ENCODE data around the gene B4GAT1.
"Not testable (repeated sequence)": the region's sequence is repeated elsewhere in the genome, so short reads cannot be mapped to it uniquely, and the experiment has no call there.

The B4GAT1 gene

DNA sequence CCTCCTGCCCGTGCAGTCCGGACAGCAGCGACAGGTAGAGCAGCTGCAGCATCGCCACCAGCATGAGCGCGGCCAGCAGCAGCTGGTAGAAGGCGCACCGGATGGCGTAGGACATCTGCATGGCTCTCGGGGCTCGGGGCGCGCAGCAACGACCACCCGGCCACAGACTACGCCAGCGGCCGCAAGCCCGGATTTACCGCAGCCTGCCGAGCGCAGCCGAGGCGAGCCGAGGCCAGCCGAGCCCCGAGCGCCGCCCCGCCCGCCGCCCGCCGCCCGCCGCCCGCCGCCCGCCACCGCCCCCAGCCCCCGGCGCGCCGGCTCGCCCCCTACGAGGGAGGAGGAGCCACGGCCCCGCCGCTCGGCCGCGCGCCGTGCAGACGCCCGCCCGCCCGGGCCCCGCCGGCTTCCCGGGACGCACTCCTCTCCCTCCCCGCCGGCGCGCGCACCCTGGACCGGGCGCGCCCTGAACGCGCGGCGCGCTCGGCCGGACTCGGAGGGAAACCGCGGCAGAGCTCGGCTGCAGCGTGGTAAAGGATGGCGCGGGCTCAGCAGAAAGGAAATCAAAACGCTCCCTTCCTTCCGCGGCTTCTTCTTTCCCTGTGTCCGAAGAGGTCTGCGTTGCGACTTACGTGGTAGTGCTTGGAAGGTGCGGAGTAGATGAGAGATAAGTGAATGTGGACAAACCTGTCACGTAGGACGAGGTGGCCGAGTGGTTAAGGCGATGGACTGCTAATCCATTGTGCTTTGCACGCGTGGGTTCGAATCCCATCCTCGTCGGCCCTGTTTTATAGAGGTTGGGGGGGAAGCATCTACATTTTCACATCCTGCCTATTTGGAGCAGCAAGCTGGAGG lies at the start of gene B4GAT1:
TSS of gene B4GAT1 (minus strand) at position 205 of the 852 bp plus-strand sequence. CDS start at position 121, 84 bp downstream.
- peak; percentile 77 for ATAC-seq

DNA sequence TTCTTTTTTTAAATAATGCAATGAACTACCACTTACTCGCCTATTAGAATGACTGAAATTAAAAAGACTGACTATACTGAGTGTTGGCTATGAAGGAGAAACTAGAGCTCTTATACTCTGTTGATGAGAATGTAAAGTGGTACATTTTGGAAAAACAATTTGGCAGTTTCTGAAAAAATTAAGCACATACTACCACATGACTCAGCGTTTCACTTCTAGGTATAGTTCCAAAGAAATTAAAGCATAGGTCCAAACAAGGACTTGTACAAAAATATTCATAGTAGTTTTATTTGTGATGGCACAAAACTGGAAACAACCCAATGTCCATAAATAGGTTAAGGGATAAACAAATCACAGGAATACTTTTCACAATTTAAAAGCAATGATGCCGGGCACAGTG lies 46.5 kb upstream of the B4GAT1 start:
- DNase-seq (no peak), ATAC-seq (no peak)

More for the DNA sequence above, at the start of gene B4GAT1:
- DNase-seq = peak; percentile 85

DNA sequence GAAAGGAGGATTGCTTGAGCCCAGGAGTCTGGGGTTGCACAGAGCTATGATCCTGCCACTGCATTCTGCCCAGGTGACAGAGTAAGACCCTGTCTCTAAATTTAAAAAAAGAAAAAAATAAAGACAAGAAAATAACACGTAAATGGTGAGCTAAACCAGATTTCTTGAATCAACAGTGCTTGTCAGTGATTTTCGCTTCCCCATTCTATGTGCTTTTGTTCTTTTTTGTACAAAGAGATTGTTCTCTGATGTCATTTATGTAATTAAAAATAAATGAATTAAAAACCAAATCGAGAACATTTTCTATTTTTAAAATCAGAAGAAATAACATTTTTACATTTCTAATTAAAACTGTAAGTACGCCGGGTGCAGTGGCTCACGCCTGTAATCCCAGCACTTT lies 43.9 kb upstream of the B4GAT1 start:
- ATAC-seq (no peak), DNase-seq (no peak)

DNA sequence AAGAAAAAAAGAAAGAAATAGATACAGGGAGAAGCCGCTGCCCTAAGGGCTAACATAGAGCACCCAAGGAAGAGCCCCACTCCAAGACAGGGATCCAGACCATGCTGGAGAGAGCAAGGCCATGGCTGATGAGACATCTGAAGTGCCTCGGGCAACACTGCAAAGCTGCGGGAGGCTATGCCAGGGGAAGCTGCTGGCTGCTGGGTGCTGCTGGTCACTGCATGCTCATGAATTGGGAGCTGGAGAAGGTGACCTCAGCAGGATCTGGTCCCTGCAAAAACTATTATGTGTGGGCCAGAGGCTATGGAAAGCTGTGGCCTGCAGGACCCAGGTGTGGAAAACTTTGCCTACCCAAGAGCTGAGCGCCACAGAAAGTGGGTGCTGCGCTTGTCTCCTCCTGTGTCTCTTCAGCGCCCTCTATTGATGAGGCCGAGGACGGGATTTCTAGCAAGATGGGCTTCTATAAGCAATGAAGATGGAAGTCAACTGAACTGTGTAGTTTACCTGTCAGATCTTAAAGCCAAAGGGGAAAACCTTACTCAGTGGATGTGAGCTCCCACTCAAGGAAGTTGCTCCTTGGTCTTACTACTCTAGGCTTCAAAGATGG lies 41.5 kb upstream of the B4GAT1 start:
- ATAC-seq = peak; percentile 74
- peak; percentile 73 for DNase-seq

DNA sequence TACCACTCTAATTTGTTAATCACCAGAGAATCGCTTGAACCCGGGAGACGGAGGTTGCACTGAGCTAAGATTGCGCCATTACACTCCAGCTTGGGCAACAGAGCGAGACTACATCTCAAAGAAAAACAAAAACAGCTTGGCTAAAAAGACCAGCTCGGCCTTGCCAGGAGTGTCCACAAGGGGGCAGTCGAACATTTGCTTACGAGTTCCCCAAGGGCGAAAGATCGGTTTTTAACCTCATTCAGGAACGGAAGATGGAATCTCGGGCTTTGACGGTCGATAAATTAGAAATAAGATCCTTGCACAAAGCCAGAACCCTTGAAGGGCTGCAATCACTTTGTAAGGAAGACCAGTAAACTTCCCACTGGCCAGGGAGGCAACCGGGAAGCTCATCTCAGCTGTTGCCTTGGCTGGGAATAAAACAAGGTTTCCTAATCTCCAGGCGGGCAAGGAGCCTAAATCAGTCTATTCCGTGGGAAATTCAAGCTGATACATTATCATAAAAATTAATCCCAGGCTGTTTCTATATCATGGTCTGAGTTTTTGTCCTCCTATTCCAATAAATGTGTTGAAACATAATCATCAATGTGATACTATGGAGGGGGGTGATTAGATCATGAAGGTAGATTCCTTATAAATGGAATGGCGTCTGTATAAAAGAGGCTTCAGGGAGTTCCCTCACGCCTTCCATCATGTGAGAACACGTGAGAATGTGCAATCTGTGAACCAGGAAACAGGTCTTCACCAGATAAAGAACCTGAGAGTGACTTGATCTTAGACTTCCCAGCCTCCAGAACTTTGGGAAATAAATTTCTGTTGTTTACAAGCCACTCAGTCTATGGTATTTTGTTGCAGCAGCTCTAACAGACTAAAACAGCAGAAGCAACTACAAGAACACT lies 39.0 kb upstream of the B4GAT1 start:
- peak; percentile 88 for DNase-seq

DNA sequence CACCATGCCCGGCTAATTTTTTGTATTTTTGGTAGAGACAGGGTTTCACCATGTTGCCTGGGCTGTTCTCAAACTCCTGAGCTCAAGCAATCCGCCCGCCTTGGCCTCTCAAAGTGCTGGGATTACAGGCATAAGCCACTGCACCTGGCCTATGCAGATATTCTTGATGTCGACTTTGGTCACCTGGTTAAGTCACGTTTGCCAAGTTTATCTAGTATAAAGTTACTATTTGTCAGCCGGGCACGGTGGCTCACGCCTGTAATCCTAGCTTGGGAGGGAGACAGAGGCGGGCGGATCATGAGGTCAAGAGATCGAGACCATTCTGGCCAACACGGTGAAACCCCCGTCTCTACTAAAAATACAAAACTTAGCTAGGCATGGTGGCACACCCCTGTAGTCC lies 36.9 kb upstream of the B4GAT1 start:
- not testable (repeated sequence) for ATAC-seq, DNase-seq

More for the DNA sequence above, 39.0 kb upstream of the B4GAT1 start:
- ATAC-seq = peak; percentile 75

DNA sequence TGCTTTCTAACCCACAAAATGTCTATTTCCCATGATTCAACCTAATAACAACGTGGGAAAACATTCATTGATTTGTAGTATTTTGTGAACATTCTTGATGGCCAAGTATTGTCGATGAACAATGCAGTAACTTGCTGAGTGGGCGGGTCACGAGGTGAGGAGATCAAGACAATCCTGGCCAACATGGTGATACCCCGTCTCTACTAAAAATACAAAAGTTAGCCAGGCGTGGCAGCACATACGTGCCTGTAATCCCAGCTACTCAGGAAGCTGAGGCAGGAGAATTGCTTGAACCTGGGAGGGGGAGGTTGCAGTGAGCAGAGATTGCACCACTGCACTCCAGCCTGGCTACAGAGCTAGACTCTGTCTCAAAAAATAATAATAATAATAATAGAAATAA lies 32.8 kb upstream of the B4GAT1 start:
- not testable (repeated sequence) for ATAC-seq, DNase-seq

DNA sequence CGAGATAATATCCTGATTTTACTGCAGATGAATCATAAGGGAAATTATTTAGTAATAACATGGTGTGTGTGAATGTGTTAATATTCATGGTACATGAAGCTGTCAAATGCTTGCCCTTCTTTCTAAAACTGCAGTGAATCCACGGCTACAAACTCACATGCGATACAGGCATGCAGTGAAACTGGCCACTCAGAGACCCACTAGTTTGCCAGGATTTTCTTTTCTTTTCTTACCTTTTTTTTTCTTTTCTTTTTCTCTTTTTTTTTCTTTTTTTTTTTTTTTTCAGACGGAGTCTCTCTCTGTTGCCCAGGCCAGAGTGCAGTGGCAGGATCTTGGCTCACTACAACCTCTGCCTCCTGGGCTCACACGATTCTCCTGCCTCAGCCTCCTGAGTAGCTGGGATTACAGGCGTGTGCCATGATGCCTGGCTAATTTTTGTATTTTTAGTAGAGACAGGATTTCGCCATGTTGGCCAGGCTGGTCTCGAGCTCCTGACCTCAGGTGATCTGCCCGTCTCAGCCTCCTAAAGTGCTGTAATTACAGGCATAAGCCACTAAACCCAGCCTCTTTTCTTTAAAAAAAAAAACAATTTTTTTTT lies 26.4 kb upstream of the B4GAT1 start:
- not testable (repeated sequence) for DNase-seq, ATAC-seq

DNA sequence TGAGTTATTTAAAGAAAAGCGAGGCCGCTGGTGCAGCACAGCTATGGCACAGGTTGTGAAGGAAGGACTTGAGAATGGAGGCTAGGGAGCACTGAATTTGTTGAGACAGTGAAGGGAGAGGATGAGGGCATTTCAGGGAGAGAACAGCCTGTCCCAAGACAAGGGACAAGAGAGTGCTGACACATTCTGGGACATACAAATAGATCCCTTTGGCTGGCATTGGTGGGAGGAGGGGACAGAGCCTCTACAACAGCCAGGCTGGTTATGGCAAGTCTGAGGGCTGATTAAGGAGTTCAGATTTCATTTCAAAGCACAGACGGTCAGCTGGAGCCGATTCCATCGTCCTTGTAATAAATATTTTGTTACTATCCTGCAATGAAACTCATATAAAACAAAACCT lies 25.8 kb upstream of the B4GAT1 start:
- ATAC-seq = no peak
- no peak for DNase-seq

DNA sequence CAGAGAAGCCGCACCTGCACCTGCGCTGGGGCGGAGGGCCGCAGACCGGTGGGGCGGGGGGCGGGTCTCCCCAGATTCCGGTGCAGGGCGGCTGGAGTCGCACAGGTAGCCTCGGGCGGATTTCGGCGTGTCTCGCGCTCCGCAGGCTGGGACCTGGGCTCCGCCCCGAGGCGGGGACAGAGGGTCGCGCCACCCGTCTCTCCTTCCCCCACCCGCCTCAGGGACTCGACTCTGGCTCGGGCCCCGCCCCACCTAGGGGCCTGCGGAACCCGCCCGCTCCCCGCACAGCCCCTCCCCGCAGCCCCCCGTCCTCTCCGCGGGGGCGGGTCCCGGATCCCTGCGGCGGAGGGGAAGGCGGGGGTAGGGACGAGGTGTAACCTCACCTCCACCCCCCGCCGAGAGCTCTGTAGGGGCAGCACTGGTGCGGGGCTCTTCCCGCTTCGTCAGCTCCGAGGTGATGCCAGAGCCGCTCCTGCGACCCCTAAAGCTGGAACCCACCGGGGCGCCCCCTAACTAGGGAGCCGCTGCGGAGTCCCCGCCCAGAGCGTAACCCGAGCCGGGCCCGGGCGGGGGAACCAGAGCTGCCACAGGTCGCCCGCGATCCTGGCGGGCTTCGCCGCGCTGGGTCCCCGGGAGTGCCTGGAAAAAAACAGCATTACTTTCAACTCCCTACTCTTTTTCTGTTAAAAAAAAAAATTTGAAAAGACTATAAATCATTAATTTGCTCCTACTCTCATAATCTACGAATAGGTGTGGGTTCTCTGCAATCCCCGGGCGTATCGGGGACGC lies 24.4 kb upstream of the B4GAT1 start, which contains the start of gene SLC29A2:
TSS of gene SLC29A2 (minus strand) at position 134 of the 789 bp plus-strand sequence. CDS start 169 bp downstream, outside the sequence.
- ATAC-seq = peak; percentile 90

DNA sequence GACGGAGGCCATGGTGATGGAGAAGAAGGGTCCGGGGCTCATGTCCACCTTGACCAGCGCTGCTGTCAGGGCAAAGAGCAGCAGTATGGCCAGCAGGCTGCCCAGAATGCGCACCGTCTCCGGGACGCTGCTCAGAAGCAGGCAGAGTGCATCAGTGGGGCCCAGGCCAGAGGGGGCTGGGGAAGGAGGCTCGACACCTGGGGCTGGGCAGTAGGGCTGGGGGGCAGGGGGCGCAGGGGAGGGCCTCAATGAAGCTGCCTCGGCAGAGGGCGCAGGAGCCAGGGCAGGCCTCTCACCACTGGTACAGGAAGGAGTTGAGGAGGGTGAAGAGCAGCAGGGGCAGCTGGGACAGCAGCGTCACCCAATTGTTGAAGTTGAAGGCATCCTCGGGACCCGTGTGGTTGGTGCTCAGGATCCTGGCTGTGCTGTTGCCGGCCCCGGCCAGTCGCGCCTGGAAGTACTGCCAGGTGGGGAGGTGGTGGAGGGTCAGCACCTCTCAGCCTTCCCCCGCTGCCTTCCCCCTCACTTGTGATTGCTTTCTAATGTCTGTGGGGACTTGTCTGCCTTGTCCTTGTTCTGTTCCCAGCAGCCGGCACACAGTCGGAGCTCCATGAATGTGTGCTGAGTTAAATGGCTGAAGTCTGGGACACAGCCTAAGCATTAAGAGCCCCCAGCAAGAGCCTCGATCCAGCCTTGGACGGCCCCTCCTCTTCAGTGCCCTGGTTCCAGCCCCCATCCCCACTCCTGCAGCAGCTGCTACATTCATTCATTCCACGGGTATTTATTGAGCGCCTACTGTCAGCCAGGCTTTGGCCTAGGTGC lies 21.9 kb upstream of the B4GAT1 start:
- DNase-seq (no peak), ATAC-seq (no peak)

More for the DNA sequence above, 24.4 kb upstream of the B4GAT1 start, which contains the start of gene SLC29A2:
- peak; percentile 83 for DNase-seq

DNA sequence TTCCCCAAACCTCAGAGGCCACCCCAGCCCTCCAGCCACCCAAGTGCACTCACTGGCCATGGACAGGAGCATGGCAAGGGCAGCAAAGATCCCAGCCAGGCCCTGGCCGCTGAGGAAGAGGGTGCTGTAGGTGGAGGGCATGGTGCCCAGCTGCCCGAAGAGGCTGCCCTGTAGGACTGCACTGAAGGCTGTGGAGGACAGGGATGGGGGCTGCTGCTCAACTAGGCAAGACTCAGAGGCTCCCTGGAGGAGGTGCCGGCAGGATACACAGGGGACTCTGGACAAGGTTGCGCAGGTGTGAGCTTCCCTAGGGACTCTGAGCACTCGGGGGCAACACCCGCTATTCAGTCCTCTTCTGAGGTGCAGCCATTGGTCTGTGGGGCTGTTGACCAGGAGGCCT lies 21.1 kb upstream of the B4GAT1 start:
- ATAC-seq = no peak
- DNase-seq = no peak

DNA sequence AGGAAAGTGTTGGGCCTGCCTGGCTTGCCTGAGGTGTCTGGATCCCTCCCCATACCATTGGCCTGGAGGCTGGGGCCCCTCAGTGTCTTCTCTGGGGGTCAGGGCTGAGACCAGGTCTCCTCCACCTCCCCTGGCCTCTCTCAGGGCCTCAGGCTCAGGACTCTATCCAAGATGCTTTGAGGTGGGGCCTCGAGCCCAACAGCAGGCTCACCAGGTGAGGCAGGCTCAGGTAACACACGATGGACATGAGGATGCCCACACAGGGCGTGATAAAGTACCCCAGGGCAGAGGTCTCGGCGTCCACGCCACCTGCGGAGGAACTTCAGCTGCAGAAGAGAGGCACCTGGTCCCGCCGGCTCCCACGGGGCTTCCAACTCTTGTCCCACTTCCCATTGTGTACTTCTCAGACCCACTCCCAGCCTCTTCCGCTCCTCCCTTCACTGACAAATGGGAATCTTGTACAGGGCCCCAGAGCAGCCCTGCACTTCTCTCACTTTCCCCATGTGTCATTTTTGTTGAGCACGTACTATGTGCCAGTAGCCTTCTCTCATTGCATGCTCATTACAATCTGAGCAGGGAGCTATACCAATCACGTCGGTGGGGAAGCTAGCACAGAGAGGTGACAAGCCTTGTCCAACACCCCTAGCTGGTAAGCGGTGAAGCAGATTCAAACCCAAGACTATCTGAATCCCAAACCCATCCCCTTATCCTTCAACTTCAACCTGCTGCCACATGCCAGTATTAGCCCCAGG lies 20.3 kb upstream of the B4GAT1 start:
- DNase-seq = no peak
- no peak for ATAC-seq

DNA sequence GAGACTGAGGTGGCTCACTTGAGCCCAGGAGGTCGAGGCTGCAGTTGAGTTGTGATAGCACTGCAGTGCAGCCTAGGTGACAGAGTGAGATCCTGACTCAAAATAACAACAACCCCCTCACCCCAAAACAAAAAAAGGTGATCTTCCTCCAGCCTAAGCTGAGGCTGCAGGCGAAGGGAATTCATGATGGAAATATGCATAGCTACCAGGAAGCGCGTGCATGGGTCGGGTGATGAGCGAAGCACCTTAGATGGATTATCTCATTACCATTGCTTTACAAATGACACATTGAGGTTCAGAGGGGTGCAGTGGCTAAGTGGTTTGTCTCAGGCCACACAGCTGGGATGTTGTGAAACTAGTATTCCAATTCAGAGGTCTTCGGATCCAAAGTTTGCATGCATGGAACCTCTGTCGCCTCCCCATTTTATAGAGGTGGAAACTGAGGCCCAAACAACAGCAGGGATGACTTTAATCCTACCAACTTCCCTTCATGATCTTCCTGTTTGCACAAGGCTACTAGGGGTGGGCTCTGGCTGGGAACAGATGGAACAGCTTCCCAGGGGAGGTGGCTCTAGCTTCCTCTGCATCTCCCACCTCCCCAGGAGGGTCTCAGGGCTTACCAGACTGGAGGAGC lies 19.5 kb upstream of the B4GAT1 start:
- ATAC-seq = no peak
- no peak for DNase-seq

DNA sequence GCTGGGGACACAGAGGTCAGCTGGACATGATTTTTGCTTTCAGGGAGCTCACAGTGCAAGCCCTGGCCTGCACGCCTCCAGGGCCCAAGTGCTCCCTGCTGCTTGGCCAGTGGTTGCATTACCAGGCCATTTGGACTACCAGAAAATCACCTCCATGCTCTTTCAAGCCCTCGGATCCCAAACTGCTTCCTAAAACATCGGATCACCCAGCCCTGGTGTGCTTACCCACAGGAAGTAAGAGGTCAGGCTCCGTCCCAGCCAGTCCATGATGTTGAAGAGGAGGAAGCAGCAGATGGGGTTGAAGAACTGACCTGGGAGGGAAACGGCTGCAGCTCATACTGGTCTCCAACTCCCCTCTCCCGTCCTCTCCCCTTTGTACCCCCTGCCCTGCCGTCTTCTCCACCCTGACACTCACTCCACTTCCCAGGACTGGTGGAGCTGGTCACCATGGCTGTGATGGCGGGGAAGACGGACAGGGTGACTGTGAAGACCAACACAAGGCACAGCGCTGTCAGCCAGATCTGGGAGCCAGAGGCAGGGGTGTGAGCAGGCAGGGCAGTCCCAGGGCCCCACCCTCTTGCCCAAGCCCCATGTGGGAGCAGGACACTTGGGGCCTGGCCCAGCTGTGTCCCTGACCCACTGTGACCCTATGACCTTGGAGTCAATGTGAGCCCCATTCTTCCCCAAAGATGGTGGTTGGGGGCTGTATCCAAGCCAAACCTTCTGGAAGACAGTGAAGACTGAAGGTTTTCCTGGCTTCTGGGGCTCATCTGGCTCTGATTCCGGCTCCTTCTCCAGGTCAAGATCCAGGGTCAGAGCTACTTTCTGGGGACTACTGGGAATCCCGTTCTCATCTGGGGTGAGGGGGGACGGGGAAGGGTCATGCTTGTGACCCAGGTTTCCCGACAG lies 18.5 kb upstream of the B4GAT1 start:
- ATAC-seq = no peak

DNA sequence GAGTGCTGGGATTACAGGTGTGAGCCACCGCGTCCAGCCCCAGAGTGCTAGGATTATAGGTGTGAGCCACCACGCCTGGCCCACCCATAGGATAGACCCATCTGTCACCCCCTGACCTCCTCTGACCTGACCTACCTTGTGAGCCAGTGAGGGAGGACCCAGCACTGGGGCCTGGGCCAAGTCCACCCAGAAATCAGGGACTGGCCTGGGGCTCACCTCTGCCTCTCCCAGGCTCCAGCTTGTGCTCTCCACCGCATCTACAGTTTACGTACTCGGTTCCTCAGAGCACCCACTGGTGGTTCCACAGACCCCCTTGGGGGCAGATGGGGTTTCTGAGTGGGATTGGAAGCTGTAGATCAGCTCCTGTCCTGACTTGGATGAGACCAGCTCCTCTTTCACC lies 17.7 kb upstream of the B4GAT1 start:
- ATAC-seq = no peak

More for the DNA sequence above, 18.5 kb upstream of the B4GAT1 start:
- DNase-seq = no peak

DNA sequence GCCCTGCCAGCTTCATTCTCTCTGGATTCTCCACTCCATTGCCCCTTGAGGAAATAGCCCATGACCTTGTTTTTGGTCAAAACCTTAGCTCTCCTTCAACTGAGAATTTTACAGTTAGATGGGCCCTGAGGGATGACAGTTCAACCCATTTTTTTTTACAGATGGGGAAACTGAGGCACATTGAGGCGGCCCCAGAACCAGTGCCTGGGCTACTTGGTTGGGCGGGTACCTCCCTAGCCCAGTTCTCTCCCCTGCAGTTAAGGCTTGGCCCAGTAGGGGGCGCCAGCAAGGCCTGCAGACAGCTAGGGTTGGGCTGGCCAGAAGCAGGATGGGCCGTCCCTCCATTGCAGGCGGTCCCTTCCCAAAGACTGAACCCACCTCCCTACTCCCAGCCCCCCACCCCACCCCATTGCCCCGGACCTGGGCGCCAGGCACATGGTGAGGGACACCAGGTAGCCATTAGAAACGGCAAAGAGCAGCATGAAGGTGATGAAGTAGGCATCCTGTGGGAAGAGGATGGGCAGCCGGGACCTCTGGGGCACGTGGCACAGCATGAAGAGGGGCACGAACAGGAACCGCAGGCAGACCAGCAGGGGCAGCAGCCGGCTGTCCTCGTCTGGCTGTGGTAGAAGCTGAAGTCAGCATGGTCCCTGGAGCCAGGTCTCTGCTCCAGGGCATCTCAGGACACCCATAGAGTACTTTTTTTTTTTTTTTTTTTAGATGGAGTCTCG lies 16.5 kb upstream of the B4GAT1 start:
- DNase-seq (peak; percentile 90), ATAC-seq (peak; percentile 61)

More for the DNA sequence above, 17.7 kb upstream of the B4GAT1 start:
- no peak for DNase-seq

Measured in stimulated activated naive CD8-positive, alpha-beta T cell treated with anti-CD3 and anti-CD28 coated beads, Interleukin-15, Interleukin-2, amounts not matched to agents 100 U/mL and 50 U/mL, for 24 hours (primary cell).